Stimulated activated CD8-positive, alpha-beta memory T cell treated with anti-CD3 and anti-CD28 coated beads, Interleukin-4, amount 100 ng/mL, for 1 hour (primary cell): Measurements from ENCODE around the gene MDH1B.
"Not testable (repeated sequence)": the region's sequence is repeated elsewhere in the genome, so short reads cannot be mapped to it uniquely, and the experiment has no call there.

Experiments used
- DNase-seq, 2 donors: peaks; one replicate each; pipeline ENCODE4 v3.0.0-alpha.2; 2020; ENCODE audit warnings: low read depth in 2 of 2, low spot score in 1 of 2

Gene MDH1B

DNA sequence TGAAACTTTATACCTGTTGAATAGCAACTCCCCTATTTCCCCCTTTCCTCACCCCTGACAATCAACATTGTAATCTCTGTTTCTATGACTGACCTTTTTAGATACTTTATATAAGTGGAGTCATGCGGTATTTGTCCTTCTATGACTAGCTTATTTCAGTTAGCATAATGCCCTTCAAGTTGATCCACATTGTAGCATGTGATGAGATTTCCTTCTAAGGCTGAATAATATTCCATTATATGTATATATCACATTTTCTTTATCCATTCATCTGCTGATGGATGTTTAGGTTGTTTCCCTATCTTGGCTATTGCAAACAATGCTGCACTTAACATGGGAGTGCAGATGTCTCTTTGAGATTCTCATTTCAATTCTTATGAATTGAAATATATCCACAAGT, 9.7 kb upstream of the MDH1B start:
- no peak for DNase-seq

DNA sequence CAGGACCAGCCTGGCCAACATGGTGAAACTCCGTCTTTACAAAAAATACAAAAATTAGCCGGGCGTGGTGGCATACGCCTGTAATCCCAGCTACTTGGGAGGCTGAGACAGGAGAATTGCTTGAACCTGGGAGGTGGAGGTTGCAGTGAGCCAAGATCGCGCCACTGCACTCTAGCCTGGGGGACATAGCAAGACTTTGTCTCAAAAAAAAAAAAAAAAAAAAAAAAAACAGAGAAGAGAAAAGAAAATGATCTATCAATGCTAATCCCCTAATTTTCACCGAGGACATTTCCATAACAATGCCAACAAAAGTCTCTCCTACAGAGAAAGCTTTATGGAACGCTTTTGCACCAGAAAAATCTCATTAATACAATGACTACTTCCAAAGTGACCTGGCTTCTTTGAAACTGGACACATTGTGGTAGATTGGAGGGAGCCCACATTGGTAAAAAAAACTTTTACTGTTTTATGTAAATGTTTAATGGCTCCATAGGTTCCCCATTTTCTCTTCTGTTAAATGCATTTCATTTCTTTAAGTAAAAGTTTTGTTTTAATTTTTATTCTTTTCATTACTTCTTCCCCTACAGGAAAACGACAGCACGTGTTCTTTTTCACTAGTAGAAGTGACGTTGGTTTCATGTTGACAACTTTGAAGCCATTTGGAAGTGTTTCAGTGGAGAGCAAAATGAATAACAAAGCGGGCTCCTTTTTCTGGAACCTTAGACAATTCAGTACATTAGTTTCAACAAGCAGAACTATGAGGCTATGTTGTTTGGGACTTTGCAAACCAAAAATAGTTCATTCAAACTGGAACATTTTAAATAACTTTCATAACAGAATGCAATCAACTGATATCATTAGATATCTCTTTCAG, 1.2 kb upstream of the MDH1B start:
- DNase-seq: no peak

DNA sequence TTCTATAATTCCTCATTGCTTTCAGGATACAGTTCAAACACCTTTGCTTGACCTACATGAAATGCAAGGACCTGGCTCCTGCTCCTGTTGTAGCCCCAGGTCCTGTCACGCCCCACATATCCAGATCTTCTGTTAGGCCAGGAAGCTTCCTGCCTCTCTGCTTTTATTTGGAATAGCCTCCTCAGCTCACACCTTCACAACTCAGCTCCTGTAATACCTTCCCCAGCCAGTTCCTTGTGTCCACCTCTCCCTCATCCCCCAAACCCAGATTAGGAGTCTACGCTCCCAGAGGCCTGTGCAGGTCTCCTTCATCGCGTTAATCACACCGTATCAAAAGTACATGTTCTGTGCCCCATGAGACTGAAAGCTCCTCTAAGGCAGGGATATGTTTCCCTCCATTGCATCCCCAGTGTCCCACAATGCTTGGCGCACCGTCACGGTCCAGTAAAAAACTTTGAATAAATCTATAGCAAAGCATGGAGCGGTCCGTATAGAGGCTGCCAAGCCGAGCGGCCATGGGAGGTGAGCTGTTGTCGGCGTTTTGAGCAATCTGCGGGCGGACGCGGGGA, 371 bp downstream of the MDH1B start:
- no peak for DNase-seq

DNA sequence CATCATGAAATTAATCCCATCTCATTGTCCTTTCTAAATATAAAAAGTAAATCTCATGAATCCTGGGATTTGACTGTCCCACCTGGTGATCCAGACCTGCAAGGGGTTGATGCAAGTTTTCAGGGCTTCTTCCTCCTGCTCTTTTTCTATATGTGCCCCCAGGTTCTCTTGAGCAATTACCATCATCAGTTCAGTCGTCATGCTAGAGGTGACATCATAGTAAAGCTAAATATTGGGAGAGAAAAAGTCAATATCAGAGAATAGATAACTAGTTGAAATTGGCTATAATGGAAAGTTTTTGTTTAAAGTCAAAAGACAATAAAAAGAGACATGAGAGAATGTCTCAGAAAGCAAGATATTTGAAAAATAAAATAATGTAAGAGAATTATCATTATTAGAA, 8.3 kb downstream of the MDH1B start:
- DNase-seq: no peak

DNA sequence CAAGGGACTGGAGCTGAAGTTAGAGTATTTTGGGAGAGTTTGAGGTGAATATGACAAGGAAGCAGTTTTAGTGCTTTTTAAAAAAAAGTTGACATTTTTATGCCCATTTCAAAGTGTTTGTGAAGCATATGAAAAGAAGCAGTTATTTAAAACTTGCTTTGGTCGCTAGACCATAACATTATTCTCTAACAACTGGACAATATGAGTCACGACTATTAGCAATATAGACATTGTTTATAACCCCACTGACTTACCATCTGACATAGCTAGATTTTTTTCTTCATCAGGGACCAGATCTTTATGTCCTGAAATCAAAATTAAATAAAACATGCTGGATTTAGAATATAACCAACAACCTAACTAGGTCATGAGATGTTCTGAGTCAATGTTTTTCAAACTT, 24.3 kb downstream of the MDH1B start:
- DNase-seq: no peak

DNA sequence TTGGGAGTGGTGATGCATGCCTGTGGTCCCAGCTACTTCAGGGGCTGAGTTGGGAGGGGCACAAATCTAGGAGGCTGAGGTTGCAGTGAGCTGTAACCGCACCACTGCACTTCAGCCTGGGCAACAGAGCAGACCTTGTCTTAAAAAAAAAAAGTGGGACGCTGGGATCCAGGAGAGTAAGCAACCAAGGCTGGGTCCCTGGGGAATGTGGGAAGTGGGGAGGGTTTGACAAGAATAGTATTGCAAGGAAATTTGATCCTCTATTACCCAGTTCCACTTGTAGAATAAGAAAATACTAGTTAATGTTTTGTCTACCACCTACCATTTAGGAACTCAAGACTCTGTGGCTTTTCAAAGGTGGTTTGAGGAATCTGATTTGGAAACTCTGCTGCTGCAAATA, 25.9 kb downstream of the MDH1B start:
- DNase-seq: no peak

DNA sequence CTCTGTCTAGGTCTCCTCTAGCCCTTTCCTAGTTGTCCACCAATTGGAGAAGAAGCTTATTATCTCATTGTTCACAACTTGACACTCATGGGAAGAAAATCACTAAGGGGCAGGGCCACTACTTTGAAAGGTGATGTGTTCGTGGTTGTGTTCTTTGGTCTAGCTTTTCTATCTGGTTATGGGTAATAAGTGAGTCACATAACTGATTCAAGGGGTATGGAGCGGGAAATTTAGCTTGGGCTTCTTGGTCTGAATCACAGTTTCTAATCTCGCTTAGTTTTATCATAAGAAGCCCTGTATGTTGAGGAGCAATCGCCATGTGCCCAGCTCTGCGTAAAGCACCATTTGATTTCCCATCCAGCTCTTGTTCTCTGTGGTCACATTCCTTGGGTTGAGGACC, 28.2 kb downstream of the MDH1B start:
- DNase-seq: no peak

DNA sequence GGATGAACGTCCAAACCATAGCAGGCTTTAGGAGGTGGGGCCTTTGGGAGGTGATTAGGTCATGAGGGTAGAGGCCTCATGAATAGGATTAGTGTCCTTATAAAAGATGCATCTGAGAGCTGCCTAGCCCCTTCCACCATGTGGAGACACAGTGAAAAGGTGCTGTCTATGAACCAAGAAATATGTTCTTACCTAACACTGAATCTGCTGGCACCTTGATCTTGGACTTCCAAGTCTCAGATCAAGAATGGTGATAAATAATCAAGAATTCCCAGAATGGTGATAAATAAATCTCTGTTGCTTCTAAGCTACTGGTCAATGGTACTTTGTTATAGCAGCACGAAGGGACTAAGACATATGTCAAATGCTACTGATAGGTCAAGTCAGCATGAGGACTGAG, 31.8 kb downstream of the MDH1B start:
- DNase-seq: no peak

DNA sequence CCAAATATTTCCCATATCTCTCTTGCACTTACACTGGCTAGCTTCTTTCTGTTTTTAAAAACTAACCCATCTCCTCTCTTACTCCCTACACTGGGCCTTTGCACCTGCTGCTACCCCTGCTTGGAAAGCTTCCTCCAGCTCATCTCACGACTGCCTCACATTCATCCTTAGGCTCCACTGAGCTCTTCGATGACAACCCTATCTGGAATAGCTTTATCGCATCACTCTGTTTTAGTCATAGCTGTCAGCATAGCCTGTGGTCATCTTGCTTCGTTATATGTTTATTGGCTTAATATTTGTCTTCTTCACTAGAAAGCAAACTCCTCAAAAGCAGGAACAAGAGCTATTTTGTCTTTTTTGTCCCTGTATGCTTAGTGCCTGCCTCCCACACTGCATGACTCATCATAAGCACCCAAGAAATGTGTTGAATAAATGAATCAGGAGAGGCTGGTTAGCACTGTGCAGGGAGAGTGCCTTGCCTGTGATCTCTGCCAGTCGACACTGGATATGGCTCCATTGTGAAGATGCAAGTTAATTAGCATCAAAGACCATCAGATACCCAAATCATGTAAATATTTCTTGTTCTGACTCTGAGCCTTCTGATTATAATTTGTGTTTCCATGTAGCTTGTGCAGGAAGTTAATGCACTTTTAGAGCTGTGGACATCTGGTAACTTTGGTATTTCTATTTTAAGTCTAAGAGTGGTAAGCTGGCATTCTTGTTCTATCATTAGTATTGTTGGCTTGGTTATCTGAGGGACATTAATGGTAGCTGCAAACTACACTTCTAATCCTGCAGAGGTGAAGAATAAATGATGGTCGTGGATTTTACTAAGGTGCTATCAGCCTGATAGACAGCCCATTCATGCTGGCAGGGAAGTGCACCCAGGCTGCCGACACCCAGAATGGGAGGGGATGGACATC, 36.6 kb downstream of the MDH1B start:
- DNase-seq: no peak

DNA sequence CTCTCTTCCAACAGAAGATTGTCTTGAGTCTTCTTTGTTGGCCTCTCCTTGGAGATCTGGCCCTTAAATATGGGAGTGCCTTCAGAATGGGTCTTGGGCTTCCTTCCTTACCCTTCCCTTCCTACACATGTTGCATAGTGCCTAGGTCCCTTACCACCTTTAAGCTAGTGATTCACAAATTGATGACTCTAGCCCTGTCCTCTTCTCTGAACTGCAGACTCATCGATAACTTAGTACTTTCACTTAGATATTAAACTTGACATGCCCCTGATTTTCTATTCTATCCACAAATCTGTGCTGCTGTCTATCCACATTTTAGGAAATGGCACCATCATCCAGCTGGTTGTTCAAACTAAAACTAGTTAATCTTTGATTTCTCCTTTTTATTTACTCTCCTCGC, 37.8 kb downstream of the MDH1B start:
- no peak for DNase-seq

DNA sequence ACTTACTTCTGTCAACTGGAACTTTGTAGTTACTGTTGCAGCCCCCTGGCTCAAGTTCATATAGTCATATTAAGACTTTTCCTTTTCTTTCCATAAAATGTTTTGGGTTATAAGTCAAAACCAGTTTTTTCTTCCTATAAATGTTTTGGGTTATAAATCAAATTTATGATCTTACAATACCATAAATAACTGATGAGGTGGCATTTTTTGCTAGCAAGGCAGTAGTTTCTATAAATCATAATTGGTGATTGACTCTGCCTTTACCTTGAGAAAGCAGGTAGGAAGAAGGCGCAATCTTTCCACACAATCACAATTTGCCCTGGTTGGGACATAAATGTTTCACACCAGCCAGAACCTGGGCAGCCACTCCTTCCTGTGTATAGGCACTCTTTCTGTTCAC, 41.8 kb downstream of the MDH1B start:
- DNase-seq: no peak

DNA sequence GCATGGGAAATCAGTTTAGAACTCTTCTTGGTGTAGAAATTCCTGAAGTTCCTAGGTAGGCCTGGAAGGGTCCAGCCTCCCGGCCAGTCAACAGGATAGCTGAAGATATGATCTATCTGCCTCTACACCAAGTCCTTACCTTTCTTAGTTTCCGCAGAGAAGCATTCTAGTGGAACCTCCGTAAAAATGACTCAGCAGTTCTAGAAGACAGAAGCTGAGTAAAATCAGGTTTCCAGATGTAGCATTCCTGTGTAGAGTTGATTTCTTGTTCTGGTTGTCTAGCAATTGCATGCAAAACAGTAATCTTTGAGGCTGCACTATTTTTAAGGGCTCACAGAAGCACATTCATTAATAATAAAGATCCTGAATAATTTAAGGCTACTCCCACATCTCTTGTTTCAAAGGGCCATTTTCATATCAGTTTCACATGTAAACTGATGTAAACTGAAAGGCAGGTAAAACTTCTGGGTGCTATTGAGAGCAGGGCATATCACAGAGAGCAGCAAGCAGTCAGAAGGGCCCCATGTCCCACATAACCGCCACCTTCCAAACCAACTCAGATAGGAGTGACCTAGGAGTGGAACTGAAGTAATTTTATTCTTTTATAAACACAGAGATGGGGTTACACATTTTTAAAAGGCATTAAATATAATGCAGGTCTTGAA, 43.7 kb downstream of the MDH1B start:
- DNase-seq: no peak

DNA sequence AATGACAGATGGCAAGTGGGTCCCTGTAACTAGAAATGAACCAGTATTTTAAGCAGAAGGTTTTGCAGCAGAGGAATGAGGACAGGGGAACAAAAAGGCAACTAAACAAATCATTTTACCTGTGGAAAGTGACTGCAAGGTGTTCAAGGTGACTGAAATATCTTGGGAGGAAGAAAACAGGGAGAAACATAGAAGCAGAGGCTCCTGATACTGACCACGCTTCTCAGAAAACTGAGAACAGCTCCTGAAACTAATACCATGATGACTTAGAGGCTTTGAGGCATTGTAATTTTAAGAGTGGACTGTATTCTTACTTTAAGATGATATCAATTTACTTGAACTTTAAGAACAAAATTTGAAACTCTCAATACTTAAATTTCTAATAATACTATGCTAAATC, 46.8 kb downstream of the MDH1B start, which contains the start of gene DYTN:
TSS of gene DYTN (minus strand) at position 101 of the 400 bp plus-strand sequence. CDS start 117 bp downstream, outside the sequence.
- no peak for DNase-seq

DNA sequence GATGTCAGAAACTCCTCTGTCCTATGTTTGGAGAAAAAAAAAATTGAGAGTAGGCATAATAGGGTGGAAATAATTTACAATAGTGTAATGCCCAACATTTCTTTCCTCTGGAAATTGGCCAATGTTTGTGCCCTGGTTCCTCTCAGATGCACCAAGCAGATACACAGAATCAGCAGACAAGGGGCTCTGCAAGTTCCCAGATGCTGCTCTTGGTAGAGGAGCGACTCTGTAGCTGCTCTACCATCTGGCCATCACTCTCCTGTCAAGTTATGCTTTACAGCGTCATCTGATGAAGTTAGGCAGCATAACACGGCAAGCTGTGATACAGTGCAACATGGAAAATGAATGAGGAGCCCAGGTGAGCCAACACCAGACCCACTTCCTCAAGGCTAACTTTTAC, 48.5 kb downstream of the MDH1B start:
- no peak for DNase-seq

DNA sequence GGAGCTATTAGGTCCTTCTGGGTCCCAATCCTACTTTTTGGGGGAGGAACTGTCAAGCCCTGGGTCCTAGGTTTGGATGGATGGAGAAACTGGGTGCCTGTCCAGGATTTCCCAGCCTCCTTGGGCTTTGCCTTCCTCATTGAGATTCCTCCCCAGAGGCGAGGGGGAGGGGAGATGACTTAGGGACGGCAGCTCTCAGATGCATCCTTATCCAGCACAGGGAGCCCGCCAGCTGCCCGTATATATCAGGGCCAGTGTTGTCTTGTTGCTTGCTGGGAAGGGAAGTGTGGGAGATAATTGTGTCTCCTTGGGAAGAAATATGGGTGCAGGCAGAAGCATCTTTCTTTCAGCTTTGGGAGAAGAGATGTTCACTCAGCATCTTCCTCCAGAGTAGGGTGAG, 49.9 kb downstream of the MDH1B start:
- not testable (repeated sequence) for DNase-seq

DNA sequence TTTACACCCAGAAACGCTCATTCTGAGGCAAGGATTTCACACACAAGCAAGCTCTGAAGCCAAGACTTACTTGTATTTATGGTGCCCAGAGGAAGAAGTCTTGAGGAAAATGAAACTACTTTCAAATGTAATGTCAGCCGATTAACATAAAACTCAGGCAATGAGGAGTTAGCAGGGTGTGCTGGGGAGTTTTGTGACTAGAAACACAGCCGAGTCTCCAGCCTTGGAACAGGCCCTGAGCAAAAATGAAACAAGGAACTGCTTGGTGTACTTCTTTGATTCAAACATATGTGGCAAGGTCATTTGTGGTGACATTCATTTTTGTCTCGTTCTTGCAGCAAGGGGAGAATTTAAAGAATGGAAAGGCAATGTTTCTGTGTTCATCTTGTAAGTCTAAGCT, 51.4 kb downstream of the MDH1B start:
- no peak for DNase-seq

DNA sequence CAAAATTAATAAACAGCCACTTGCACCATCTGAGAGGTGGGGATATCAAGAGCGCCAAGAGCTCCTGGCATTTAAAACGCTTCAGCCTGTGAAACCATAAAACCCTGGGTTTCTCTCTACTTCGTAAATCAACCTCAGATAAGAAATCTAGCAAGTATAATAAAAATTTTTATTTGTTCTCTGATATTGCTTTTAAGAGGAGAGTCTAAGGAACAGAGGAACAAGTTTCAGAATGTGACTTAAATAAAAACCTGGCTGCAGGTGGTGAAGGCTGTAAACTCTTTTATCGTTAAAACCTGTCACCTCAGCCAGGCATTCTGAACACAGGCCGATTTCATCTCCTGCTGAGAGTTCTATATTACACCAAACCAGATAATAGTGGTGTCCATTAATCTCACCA, 56.8 kb downstream of the MDH1B start:
- DNase-seq: no peak

DNA sequence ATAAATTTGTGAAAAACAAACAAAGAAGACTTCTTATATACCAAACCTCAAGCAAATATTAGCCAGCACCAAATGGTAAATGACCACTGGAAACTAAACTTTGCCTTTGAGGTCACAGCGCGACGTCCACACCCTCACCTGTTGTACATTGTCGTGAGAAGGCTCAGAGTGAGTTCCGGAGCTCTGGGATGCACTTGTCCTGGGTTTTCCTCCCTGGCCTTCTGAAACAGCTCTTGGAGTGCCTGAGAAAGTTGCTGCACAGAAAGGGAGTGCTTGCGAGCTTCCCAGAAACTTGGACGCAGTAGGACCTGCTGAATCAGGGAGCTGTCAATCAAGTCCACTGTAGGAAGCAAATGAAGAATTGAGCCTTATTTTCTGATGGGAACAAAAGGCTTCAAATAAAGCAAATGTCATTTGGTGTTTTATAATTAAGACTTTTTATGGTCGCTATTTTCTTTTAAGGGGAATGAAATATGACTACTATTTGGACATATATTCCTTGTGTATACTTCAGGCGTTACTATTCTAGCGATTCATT, 57.9 kb downstream of the MDH1B start:
- no peak for DNase-seq

DNA sequence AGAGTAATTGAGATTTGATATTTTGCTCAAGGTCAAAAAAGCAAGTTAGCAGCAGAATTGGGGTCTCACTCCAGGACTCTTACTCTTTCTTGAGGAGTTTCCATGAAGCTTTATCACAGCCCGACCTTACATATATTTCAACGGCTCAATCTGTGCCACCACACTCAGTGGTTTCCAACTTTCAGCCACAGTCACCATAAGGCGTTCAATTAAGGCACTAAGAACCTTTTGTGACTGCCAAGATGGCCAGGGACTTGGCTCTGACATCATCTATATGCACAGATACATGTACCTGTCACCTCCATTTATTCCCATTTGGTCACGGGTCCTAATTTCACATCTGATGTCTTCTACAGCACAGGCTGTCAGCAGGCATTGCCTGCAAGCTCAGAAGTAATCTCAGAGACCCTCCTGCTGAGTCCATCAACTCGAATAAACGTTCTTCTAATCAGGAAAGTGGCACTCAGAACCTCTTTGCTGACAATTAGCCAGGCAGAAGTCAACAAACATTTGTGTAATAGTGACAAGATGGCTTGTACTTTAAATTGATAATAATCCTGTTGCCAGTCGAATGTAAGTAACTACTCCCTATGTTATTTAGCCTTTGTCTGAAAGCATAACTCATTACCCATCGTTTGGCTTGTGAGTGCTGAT, 63.0 kb downstream of the MDH1B start:
- no peak for DNase-seq

DNA sequence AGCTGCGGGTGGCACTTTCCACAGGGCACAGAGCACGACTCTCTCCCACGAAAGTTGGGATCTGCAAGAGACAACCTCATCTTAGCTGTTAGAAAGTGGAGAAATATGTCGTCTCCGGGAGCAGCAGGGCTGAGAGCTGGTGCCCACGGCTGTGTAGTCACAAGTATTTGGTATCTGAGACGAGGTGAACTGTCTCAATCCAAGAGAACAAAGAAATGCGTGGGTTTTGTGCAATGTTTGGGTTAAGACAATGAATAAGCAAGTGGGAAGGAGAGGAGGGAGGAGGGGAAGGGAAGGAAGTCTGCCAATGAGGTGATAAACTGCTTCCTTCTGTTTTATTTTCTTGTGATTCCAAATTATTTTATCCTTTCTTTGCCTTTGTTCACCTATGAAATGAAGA, 65.0 kb downstream of the MDH1B start:
- DNase-seq: no peak
